A549 (cell line): ENCODE results near the gene GRID1. TPM values are rescaled to one million over a fixed set of nuclear protein-coding genes. Genes with fewer than 3 reads are reported as not detected.

Source experiments
- ATAC-seq, 2 experiments: fragments of 200-7000 bp in 1 of 2; fragments of >200 bp in 1 of 2; cut with Nextera tagmentation in 1 of 2; cut with Tn5 transposase in 1 of 2; 3 replicates each; pipeline versions ENCODE4 v1.8.0 to v1.9.1; 2018 to 2020; ENCODE audit warnings: mild to moderate bottlenecking in 1 of 2, moderate library complexity in 1 of 2
- CTCF ChIA-PET: fragments of 300-600 bp; sonication (Branson Sonifier 250); formaldehyde crosslinking; extraction: SDS; loops from one replicate; lab custom pipeline; 2021; ENCODE audit warnings: antibody characterized with exemption, inconsistent platforms; lab: Yijun Ruan, JAX
- POLR2A ChIA-PET: fragments of 350-600 bp; formaldehyde crosslinking; extraction: SDS; loops from one replicate; lab custom pipeline; 2021; ENCODE audit warnings: antibody characterized with exemption, inconsistent platforms; lab: Yijun Ruan, JAX
- DNase-seq, 2 experiments: peaks; one replicate each; pipeline versions ENCODE4 v3.0.0 to v3.0.0-alpha.2; 2011 to 2016; ENCODE audit warnings: low read depth in 1 of 2, low spot score in 1 of 2
- FAIRE-seq: peaks from 2 replicates; lab custom pipeline; 2011; peaks lifted over from hg19 to GRCh38; lab: Jason Lieb, UNC
- H3K27ac ChIP-seq, 2 experiments: fragments of >200 bp; sonication (Bioruptor Twin); formaldehyde crosslinking; 3 replicates each; pipeline ENCODE4 v1.5.1; 2016 to 2017
- H3K4me1 ChIP-seq: fragments of >200 bp; sonication (Bioruptor Twin); formaldehyde crosslinking; 3 replicates; pipeline ENCODE4 v1.6.1; 2016
- H3K4me2 ChIP-seq: fragments of >200 bp; sonication (Bioruptor Twin); formaldehyde crosslinking; 3 replicates; pipeline ENCODE4 v1.6.1; 2016
- H3K4me3 ChIP-seq: fragments of >200 bp; sonication (Bioruptor Twin); formaldehyde crosslinking; 3 replicates; pipeline ENCODE4 v1.5.1; 2016
- H3K9me3 ChIP-seq: fragments of >200 bp; sonication (Bioruptor Twin); formaldehyde crosslinking; 3 replicates; pipeline ENCODE4 v1.6.1; 2016
- CHD2 ChIP-seq: fragments of 150-350 bp; IDR thresholded peaks from 2 replicates; pipeline ENCODE4 v1.6.1; 2014; ENCODE audit warnings: low read length; ENCODE audit not compliant: partially characterized antibody
- CHD4 ChIP-seq: fragments of 200-600 bp; sonication (generic); IDR thresholded peaks from 2 replicates; pipeline ENCODE4 v1.6.1; 2016; ENCODE audit warnings: antibody characterized with exemption, mild to moderate bottlenecking, borderline replicate concordance
- CTCF ChIP-seq: fragments of >200 bp; sonication (Bioruptor Twin); formaldehyde crosslinking; IDR thresholded peaks from 3 replicates; pipeline ENCODE4 v1.5.1; 2016
- EP300 ChIP-seq, 2 experiments: fragments of >200 bp; sonication (Bioruptor Twin); formaldehyde crosslinking; IDR thresholded peaks; 2 replicates in 1 of 2; 3 replicates in 1 of 2; pipeline ENCODE4 v1.6.1; 2016 to 2017
- FOSB ChIP-seq: fragments of 250-450 bp; sonication (Bioruptor Pico); IDR thresholded peaks from 2 replicates; pipeline ENCODE4 v1.5.0; 2020; ENCODE audit warnings: mild to moderate bottlenecking, moderate library complexity
- HES2 ChIP-seq: fragments of >200 bp; sonication (Bioruptor Twin); formaldehyde crosslinking; IDR thresholded peaks from 2 replicates; pipeline ENCODE4 v1.6.1; 2016
- HEYL ChIP-seq: fragments of 250-450 bp; sonication (Bioruptor Pico); IDR thresholded peaks from 2 replicates; pipeline ENCODE4 v1.8.0; 2021; ENCODE audit warnings: mild to moderate bottlenecking, moderate library complexity
- HMGXB4 ChIP-seq: fragments of 250-450 bp; sonication (Bioruptor Pico); IDR thresholded peaks from 2 replicates; pipeline ENCODE4 v1.5.0; 2021; ENCODE audit warnings: mild to moderate bottlenecking, moderate library complexity, borderline replicate concordance
- HOXA7 ChIP-seq: fragments of 250-450 bp; sonication (Bioruptor Pico); IDR thresholded peaks from 2 replicates; pipeline ENCODE4 v1.5.0; 2020; ENCODE audit warnings: mild to moderate bottlenecking, moderate library complexity
- JUNB ChIP-seq: fragments of >200 bp; sonication (Bioruptor Twin); formaldehyde crosslinking; IDR thresholded peaks from 2 replicates; pipeline ENCODE4 v1.6.1; 2016
- MAZ ChIP-seq: fragments of 150-350 bp; IDR thresholded peaks from 2 replicates; pipeline ENCODE4 v1.6.1; 2014; ENCODE audit warnings: antibody characterized with exemption, low read depth, low read length, borderline replicate concordance
- NPAS2 ChIP-seq: fragments of 250-450 bp; sonication (Bioruptor Pico); IDR thresholded peaks from 2 replicates; pipeline ENCODE4 v1.8.0; 2022; ENCODE audit warnings: mild to moderate bottlenecking, moderate library complexity, borderline replicate concordance
- NR3C1 ChIP-seq: fragments of >200 bp; sonication (Bioruptor Twin); formaldehyde crosslinking; IDR thresholded peaks from 3 replicates; pipeline ENCODE4 v1.6.1; 2017
- PHF8 ChIP-seq: fragments of 200-600 bp; sonication (generic); IDR thresholded peaks from 2 replicates; pipeline ENCODE4 v1.6.1; 2016; ENCODE audit warnings: low read depth, mild to moderate bottlenecking, antibody characterized with exemption, moderate library complexity, borderline replicate concordance
- POLR2A ChIP-seq: IDR thresholded peaks from 2 replicates; pipeline ENCODE4 v1.6.1; 2012; ENCODE audit warnings: mild to moderate bottlenecking, low read length
- RARB ChIP-seq: fragments of 250-450 bp; sonication (Bioruptor Pico); IDR thresholded peaks from 2 replicates; pipeline ENCODE4 v1.8.0; 2021; ENCODE audit warnings: mild to moderate bottlenecking, moderate library complexity
- RCOR1 ChIP-seq: fragments of 150-350 bp; IDR thresholded peaks from 2 replicates; pipeline ENCODE4 v1.6.1; 2014; ENCODE audit warnings: antibody characterized with exemption, low read length, low read depth
- REST ChIP-seq: fragments of 200-600 bp; sonication (generic); IDR thresholded peaks from 2 replicates; pipeline ENCODE4 v1.6.1; 2016; ENCODE audit warnings: antibody characterized with exemption, mild to moderate bottlenecking, moderate library complexity
- RNF2 ChIP-seq: fragments of 200-600 bp; sonication (generic); IDR thresholded peaks from 2 replicates; pipeline ENCODE4 v1.6.1; 2016; ENCODE audit warnings: low read depth, mild to moderate bottlenecking, antibody characterized with exemption, moderate library complexity, borderline replicate concordance
- SMC3 ChIP-seq: fragments of >200 bp; sonication (Bioruptor Twin); formaldehyde crosslinking; IDR thresholded peaks from 3 replicates; pipeline ENCODE4 v1.6.1; 2018; ENCODE audit warnings: inconsistent platforms
- TFCP2L1 ChIP-seq: fragments of 250-450 bp; sonication (Bioruptor Pico); IDR thresholded peaks from 2 replicates; pipeline ENCODE4 v1.5.0; 2021; ENCODE audit warnings: mild to moderate bottlenecking
- ZNF302 ChIP-seq: fragments of 250-450 bp; sonication (Bioruptor Pico); IDR thresholded peaks from 2 replicates; pipeline ENCODE4 v1.9.0; 2021; ENCODE audit warnings: inconsistent platforms, mild to moderate bottlenecking, moderate library complexity
- ZSCAN20 ChIP-seq: fragments of 250-450 bp; sonication (Bioruptor Pico); IDR thresholded peaks from 2 replicates; pipeline ENCODE4 v1.8.0; 2022; ENCODE audit warnings: mild to moderate bottlenecking, moderate library complexity
- WGBS: methylation state at CpG from one replicate; pipeline ENCODE4 v1.1.6; 2017; ENCODE audit errors: missing lambda C conversion rate; 5-methylcytosine and 5-hydroxymethylcytosine counted together
- polyA plus RNA-seq, 4 experiments: library from polyadenylated mRNA; depleted of rRNA in 3 of 4; stranded (reverse); fragments of >200 nt; fragmentation: RNase III in 1 of 4; extraction: RNeasy Plus Mini Kit Qiagen cat#74134 plus additional on column Dnase treatment in 1 of 4; gene quantifications; 2 replicates in 3 of 4; 3 replicates in 1 of 4; pipeline ENCODE4 v1.2.3, GENCODE V29; 2011 to 2017

The GRID1 gene
- polyA plus RNA-seq, 2 of the 4 experiments (the other 2 are of a cell fraction), result 0.14 to 0.30 TPM

- Histone ChIP-seq H3K4me2 (no peak overlapping the region), H3K4me1 (no peaks in the 10 kb centered on the region), H3K4me3 (no peak overlapping the region), H3K27ac (no peak overlapping the region), H3K9me3 (no peaks in the 10 kb centered on the region)
- FAIRE-seq (no peak), DNase-seq (no peak), ATAC-seq (no peak)
- ChIA-PET CTCF (no interaction called here), POLR2A (no interaction called here)
- 16% methylated on average over 3 of the region's 3 CpGs for WGBS
- TF ChIP-seq ZSCAN20 (CRISPR knock-in tag) (no peak), NR3C1 (no peak), RCOR1 (no peak), RNF2 (no peak), HMGXB4 (CRISPR knock-in tag) (no peak), RARB (CRISPR knock-in tag) (no peak)
These were observed 284.0 kb downstream of the GRID1 start for GRCh38 chr10:86082556-86082955.

GRCh38 chr10:86079088-86079487 lies 287.5 kb downstream of the GRID1 start:
- Histone ChIP-seq H3K4me1 (no peaks in the 10 kb centered on the region), H3K9me3 (no peaks in the 10 kb centered on the region), H3K4me3 (no peak overlapping the region), H3K27ac (no peak overlapping the region), H3K4me2 (no peak overlapping the region)
- WGBS, result 40% methylated on average over 3 of the region's 4 CpGs
- DNase-seq (no peak), ATAC-seq (peak in 1 of 2 experiments; percentile 49; a peak in 1 of 6 replicates), FAIRE-seq (no peak)
- POLR2A ChIA-PET, result no interaction called here
- TF ChIP-seq REST, result no peak
- TF ChIP-seq JUNB, result no peak
- no peak for TF ChIP-seq RNF2
- TF ChIP-seq ZSCAN20 (CRISPR knock-in tag), result no peak
- TF ChIP-seq ZNF302 (CRISPR knock-in tag), result no peak
- TF ChIP-seq CHD2, result no peak
- TF ChIP-seq HOXA7 (CRISPR knock-in tag), result no peak
- no peak for TF ChIP-seq FOSB (CRISPR knock-in tag)
- CTCF ChIA-PET, result interaction anchor here (1.2 kb wide), 1 partner anchor 1489 kb away, joined by 3 read pairs; no protein-coding TSS in a partner anchor

GRCh38 chr10:86078639-86079035 lies 288.0 kb downstream of the GRID1 start:
- CTCF ChIA-PET, result interaction anchor here (1.2 kb wide), 1 partner anchor 1489 kb away, joined by 3 read pairs; no protein-coding TSS in a partner anchor
- TF ChIP-seq POLR2A, result no peak
- no peak for TF ChIP-seq HES2
- no peak for TF ChIP-seq CTCF
- TF ChIP-seq NPAS2, result no peak
- TF ChIP-seq JUNB, result no peak
- TF ChIP-seq MAZ, result no peak
- no peak for TF ChIP-seq EP300 (IDR thresholded peaks at IDR 0.05)
- TF ChIP-seq FOSB (CRISPR knock-in tag), result no peak
- TF ChIP-seq SMC3, result no peak
- no peak for TF ChIP-seq PHF8
- no peak for TF ChIP-seq HMGXB4 (CRISPR knock-in tag)
- no peak for TF ChIP-seq TFCP2L1 (CRISPR knock-in tag)
- no peak for TF ChIP-seq HEYL (CRISPR knock-in tag)
- TF ChIP-seq HOXA7 (CRISPR knock-in tag), result no peak
- no peak for TF ChIP-seq CHD4
- Histone ChIP-seq H3K4me1 (no peaks in the 10 kb centered on the region), H3K4me2 (no peak overlapping the region), H3K9me3 (no peaks in the 10 kb centered on the region), H3K27ac (no peak overlapping the region), H3K4me3 (no peak overlapping the region)
- POLR2A ChIA-PET, result no interaction called here
- DNase-seq (no peak), FAIRE-seq (no peak), ATAC-seq (no peak)
- 49% methylated on average over 5 of the region's 5 CpGs for WGBS
